Measurements from ENCODE around the gene GMDS. TPM values are rescaled to one million over a fixed set of nuclear protein-coding genes. Genes with fewer than 3 reads are reported as not detected.
A peak's percentile ranks its signal among the peaks of the same experiment; 100 is the strongest.

The GMDS gene
- total RNA-seq, 1 donor from 2014 or later = 30.2 TPM

DNA sequence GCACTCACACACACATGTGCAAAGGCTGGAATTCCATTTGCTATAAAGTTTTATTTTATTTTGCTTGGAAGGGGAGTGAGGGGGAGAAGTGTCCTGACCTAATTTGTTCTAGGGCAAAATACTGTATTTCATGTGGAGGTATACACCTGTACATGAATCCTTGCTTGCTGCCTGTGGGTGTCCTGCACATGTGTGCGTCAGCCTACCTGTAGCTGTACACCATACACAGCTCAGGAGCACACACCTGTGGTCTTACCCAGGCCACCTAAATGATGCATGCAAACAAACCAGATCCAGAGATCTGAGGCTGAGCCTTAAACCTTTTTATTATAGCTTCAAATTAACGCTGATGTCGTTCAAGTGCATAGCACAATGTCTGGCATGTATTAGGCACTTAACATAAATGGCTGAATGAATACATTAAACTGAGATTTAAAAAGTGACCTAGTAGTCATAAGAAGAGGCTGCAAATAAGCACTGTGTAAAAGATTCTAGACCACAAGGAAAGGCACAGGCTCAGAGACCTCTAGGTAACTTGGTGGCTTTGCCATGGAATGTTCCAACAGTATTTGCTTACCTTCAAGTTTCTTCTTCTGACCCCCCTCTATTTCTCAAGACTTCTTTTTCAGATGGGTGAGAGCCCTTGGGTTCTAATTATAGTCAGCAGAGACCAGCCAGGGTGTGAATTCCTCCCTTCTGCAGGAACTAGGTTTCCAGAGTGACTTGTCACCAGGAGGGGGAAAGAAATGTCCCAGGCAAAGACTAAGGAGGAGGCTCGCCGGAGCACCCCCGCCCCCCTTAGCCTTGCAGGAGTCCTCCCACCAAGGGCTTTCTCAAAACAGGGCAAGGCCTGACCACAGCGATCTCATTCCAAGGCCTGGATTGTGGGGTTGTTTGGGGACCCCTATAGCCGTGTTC, 622.3 kb downstream of the GMDS start:
- no peaks in the 10 kb centered on the region for H3K36me3 ChIP-seq
- intact Hi-C loops (cut with DNase I) = no loop called here
- H3K9me3 ChIP-seq = no peaks in the 10 kb centered on the region
- no peak for DNase-seq (ENCODE audit: extremely low spot score in 2 of 2)
- peaks cover 21% of the 10 kb centered on the region for H3K4me1 ChIP-seq
- H3K4me3 ChIP-seq = no peak overlapping the region
- no peak for TF ChIP-seq POLR2A (IDR thresholded peaks at IDR 0.05)
- TF ChIP-seq POLR2AphosphoS5 (IDR thresholded peaks at IDR 0.05; ENCODE audit: insufficient read depth in 1 of 2, low read depth in 1 of 2) = no peak
- TF ChIP-seq, protein P1, sequence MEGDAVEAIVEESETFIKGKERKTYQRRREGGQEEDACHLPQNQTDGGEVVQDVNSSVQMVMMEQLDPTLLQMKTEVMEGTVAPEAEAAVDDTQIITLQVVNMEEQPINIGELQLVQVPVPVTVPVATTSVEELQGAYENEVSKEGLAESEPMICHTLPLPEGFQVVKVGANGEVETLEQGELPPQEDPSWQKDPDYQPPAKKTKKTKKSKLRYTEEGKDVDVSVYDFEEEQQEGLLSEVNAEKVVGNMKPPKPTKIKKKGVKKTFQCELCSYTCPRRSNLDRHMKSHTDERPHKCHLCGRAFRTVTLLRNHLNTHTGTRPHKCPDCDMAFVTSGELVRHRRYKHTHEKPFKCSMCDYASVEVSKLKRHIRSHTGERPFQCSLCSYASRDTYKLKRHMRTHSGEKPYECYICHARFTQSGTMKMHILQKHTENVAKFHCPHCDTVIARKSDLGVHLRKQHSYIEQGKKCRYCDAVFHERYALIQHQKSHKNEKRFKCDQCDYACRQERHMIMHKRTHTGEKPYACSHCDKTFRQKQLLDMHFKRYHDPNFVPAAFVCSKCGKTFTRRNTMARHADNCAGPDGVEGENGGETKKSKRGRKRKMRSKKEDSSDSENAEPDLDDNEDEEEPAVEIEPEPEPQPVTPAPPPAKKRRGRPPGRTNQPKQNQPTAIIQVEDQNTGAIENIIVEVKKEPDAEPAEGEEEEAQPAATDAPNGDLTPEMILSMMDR (IDR thresholded peaks at IDR 0.05) = no peak
- no peaks in the 10 kb centered on the region for H3K27me3 ChIP-seq
- H3K27ac ChIP-seq = no peak overlapping the region

DNA sequence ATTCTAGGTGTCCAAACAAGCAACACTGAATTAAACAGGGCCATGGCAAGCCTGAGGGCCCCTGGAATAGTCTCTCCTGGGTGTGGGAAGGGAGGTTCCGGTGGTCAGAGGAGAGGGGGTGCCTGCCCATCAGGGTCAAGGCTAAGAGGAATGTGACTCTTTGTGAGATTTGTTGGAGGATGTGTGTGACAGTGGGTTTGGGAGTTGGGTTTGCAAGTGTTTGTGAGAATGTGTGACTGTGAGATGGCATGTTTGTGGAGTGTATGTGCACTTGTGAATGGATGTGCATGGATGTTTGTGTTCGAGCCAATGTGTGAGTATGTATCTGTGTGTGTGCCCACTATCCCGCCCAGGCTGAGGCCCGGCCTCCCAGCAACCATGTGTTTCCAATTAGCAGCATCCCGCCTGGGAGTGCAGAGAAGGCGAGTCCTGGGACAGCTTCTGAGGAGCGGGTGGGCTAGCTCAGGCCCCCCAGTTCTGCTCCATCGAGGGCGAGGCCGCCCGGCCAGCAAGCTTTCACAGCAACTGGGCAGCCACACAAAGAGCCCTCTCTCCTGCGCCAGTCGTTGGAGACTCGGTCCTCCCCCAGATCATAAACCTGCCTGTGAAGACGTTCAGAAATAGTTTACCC, 623.1 kb downstream of the GMDS start:
- Histone ChIP-seq H3K4me1 (peaks cover 21% of the 10 kb centered on the region), H3K27ac (no peak overlapping the region), H3K9me3 (no peaks in the 10 kb centered on the region), H3K4me3 (no peak overlapping the region), H3K27me3 (no peaks in the 10 kb centered on the region), H3K36me3 (no peaks in the 10 kb centered on the region)
- intact Hi-C loops (cut with DNase I) = no loop called here
- TF ChIP-seq POLR2AphosphoS5 (IDR thresholded peaks at IDR 0.05; ENCODE audit: insufficient read depth in 1 of 2, low read depth in 1 of 2) (no peak), POLR2A (IDR thresholded peaks at IDR 0.05) (no peak)
- TF ChIP-seq, protein P1 (IDR thresholded peaks at IDR 0.05) = no peak
- no peak for DNase-seq (ENCODE audit: extremely low spot score in 2 of 2)

- Histone ChIP-seq H3K4me3 (no peak overlapping the region), H3K9me3 (no peaks in the 10 kb centered on the region), H3K27ac (no peak overlapping the region), H3K4me1 (peaks cover 21% of the 10 kb centered on the region), H3K36me3 (no peaks in the 10 kb centered on the region), H3K27me3 (no peaks in the 10 kb centered on the region)
- intact Hi-C loops (cut with DNase I) = no loop called here
- TF ChIP-seq POLR2A (IDR thresholded peaks at IDR 0.05) (no peak), POLR2AphosphoS5 (IDR thresholded peaks at IDR 0.05; ENCODE audit: insufficient read depth in 1 of 2, low read depth in 1 of 2) (no peak)
- TF ChIP-seq, protein P1 (IDR thresholded peaks at IDR 0.05) = no peak
- no peak for DNase-seq (ENCODE audit: extremely low spot score in 2 of 2)
Measured at GRCh38 chr6:1621070-1621701, 624.2 kb downstream of the GMDS start.

GRCh38 chr6:1620504-1621069, 624.8 kb downstream of the GMDS start:
- H3K9me3 ChIP-seq = no peaks in the 10 kb centered on the region
- TF ChIP-seq, protein P1 (IDR thresholded peaks at IDR 0.05) = no peak
- TF ChIP-seq POLR2A (IDR thresholded peaks at IDR 0.05) (no peak), POLR2AphosphoS5 (IDR thresholded peaks at IDR 0.05; ENCODE audit: insufficient read depth in 1 of 2, low read depth in 1 of 2) (no peak)
- H3K27me3 ChIP-seq = no peaks in the 10 kb centered on the region
- DNase-seq (ENCODE audit: extremely low spot score in 2 of 2) = no peak
- peak overlapping the region in 1 of 2 donors; percentile 24 for H3K4me3 ChIP-seq
- intact Hi-C loops (cut with DNase I) = no loop called here
- no peak overlapping the region for H3K27ac ChIP-seq
- H3K4me1 ChIP-seq = peaks cover 17% of the 10 kb centered on the region
- H3K36me3 ChIP-seq = no peaks in the 10 kb centered on the region

Measured in vagina (tissue), 2 donors.